ENCODE data around the gene YPEL5.

The YPEL5 gene

DNA sequence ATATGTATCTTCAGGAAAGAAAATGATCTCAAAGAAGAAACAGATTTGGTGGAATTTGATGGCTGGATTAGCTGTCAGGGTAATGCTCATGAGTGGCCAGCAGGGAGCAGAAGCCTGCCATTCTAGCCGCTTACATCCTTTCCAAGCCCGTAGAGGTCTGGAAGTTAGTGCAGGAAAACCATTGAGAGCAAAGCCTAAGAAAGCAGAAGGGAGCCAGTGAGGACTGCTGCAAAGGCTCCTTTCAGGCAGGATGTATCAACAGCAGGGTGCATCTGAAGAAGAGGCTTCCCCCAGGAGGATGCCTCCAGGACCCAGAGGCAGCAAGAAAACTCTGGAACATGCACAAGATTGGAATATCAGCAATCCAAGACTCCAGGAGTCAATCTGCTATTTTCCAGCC lies 61.6 kb downstream of the YPEL5 start:
- peak; percentile 24 for DNase-seq

DNA sequence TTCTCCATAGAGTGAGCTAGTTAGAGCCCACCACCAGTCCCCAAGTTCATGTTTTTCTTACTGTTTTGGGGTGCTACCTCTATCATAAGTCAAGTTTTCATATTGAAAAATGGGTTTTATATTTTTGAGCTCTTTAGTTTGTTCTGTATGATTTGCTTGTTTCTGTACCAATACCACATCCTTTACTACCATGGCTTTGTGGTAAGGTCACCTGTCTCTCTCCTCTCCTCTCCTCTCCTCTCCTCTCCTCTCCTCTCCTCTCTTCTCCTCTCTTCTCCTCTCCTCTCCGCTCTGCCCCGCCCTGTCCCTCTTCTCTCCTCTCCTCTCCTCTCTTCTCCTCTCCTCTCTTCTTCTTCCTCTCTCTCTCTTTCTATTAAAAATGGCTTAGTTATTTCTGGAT lies 62.4 kb downstream of the YPEL5 start:
- DNase-seq, result no peak
